ENCODE measurements around the gene PTGER4. TPM values are rescaled to one million over a fixed set of nuclear protein-coding genes. Genes with fewer than 3 reads are reported as not detected.

The PTGER4 gene
- total and polyA plus RNA-seq, 3 experiments from 2014 or later, result 49.5 to 84.1 (median 53.9) TPM

- H3K4me1 ChIP-seq (ENCODE audit: insufficient read depth, low read length), result peaks cover 64% of the 10 kb centered on the region
- CTCF ChIA-PET, result interaction anchor here (2.8 kb wide), 1 partner anchor 18 kb away, joined by 7 read pairs; no protein-coding TSS in a partner anchor
- Mint-ChIP-seq H3K27me3 (no peaks in the 10 kb centered on the region), H3K4me3 (no peak overlapping the region), H3K4me1 (peaks cover 46 to 77% (median 74%) of the 10 kb centered on the region in 3 donors), H3K27ac (peak overlapping the region in 6 of 8 donors; percentile 8 to 84 (median 34)), H3K9me3 (no peaks in the 10 kb centered on the region), H3K36me3 (no peaks in the 10 kb centered on the region)
- POLR2A ChIA-PET, result interaction anchor here (1.4 kb wide), 1 partner anchor 14 kb away, joined by 3 read pairs; no protein-coding TSS in a partner anchor
- no peak for DNase-seq
- H3K9me3 ChIP-seq (ENCODE audit: low read length), result no peaks in the 10 kb centered on the region
- no peak overlapping the region for H3K27ac ChIP-seq (ENCODE audit: low read depth, low read length)
- no peak overlapping the region for H3K4me3 ChIP-seq (ENCODE audit: low read length)
- no peaks in the 10 kb centered on the region for H3K36me3 ChIP-seq (ENCODE audit: insufficient read depth, low read length)
- no peaks in the 10 kb centered on the region for H3K27me3 ChIP-seq (ENCODE audit: insufficient read depth, low read length, poor library complexity, severe bottlenecking)
These were observed 7.3 kb upstream of the PTGER4 start for GRCh38 chr5:40672425-40672824.

- ChIA-PET POLR2A (no interaction called here), CTCF (interaction anchor here (1.2 to 3.9 kb wide), 2 partner anchors 22 to 69 kb away, joined by 3 to 14 read pairs; no protein-coding TSS in a partner anchor)
- H3K9me3 Mint-ChIP-seq, result peaks cover 0 to 2% (median 0%) of the 10 kb centered on the region in 5 donors
- H3K27me3 ChIP-seq (ENCODE audit: insufficient read depth, low read length, poor library complexity, severe bottlenecking), result no peaks in the 10 kb centered on the region
- H3K4me3 Mint-ChIP-seq, result no peak overlapping the region
- peaks cover 68% of the 10 kb centered on the region for H3K4me1 ChIP-seq (ENCODE audit: insufficient read depth, low read length)
- H3K4me3 ChIP-seq (ENCODE audit: low read length), result no peak overlapping the region
- H3K27ac Mint-ChIP-seq, result peak overlapping the region in 6 of 8 donors; percentile 21 to 83 (median 62)
- H3K36me3 ChIP-seq (ENCODE audit: insufficient read depth, low read length), result no peaks in the 10 kb centered on the region
- peaks cover 0 to 1% of the 10 kb centered on the region in 2 donors for H3K27me3 Mint-ChIP-seq
- peaks cover 0 to 4% (median 0%) of the 10 kb centered on the region in 3 donors for H3K36me3 Mint-ChIP-seq
- no peak overlapping the region for H3K27ac ChIP-seq (ENCODE audit: low read depth, low read length)
- H3K4me1 Mint-ChIP-seq, result peaks cover 54 to 83% (median 81%) of the 10 kb centered on the region in 3 donors
- no peaks in the 10 kb centered on the region for H3K9me3 ChIP-seq (ENCODE audit: low read length)
- no peak for DNase-seq
These were observed 5.0 kb upstream of the PTGER4 start for GRCh38 chr5:40674661-40675235.

- peaks cover 46 to 75% (median 73%) of the 10 kb centered on the region in 3 donors for H3K4me1 Mint-ChIP-seq
These were observed 4.2 kb upstream of the PTGER4 start for GRCh38 chr5:40675396-40676133.

GRCh38 chr5:40676613-40677343 is 2.9 kb upstream of the PTGER4 start:
- no peak for DNase-seq
- H3K36me3 ChIP-seq (ENCODE audit: insufficient read depth, low read length), result peaks cover 7% of the 10 kb centered on the region
- Mint-ChIP-seq H3K4me1 (peaks cover 45 to 70% (median 67%) of the 10 kb centered on the region in 3 donors), H3K27me3 (peaks cover 0 to 2% of the 10 kb centered on the region in 2 donors), H3K27ac (peak overlapping the region; percentile 69 to 95 (median 81)), H3K36me3 (peaks cover 2 to 23% (median 6%) of the 10 kb centered on the region in 3 donors), H3K4me3 (peak overlapping the region in 5 of 7 donors; percentile 7 to 68 (median 40)), H3K9me3 (peaks cover 0 to 2% (median 0%) of the 10 kb centered on the region in 5 donors)
- no peak overlapping the region for H3K4me3 ChIP-seq (ENCODE audit: low read length)
- POLR2A ChIA-PET, result no interaction called here
- no peak overlapping the region for H3K27ac ChIP-seq (ENCODE audit: low read depth, low read length)
- peaks cover 58% of the 10 kb centered on the region for H3K4me1 ChIP-seq (ENCODE audit: insufficient read depth, low read length)
- H3K9me3 ChIP-seq (ENCODE audit: low read length), result no peaks in the 10 kb centered on the region
- no peaks in the 10 kb centered on the region for H3K27me3 ChIP-seq (ENCODE audit: insufficient read depth, low read length, poor library complexity, severe bottlenecking)
- CTCF ChIA-PET, result interaction anchor here (0.9 to 3.9 kb wide), 4 partner anchors 9 to 267 kb away, joined by 3 to 14 read pairs (median 3); no protein-coding TSS in a partner anchor

More at GRCh38 chr5:40675396-40676133, 4.2 kb upstream of the PTGER4 start:
- DNase-seq, result peak in 2 of 5 donors; percentile 57 to 60
- Mint-ChIP-seq H3K27ac (peak overlapping the region; percentile 27 to 95 (median 79)), H3K9me3 (peaks cover 0 to 2% (median 0%) of the 10 kb centered on the region in 5 donors), H3K4me3 (peak overlapping the region; percentile 9 to 68 (median 43)), H3K36me3 (peaks cover 0 to 11% (median 0%) of the 10 kb centered on the region in 3 donors), H3K27me3 (peaks cover 0 to 1% of the 10 kb centered on the region in 2 donors)
- Histone ChIP-seq H3K9me3 (ENCODE audit: low read length) (no peaks in the 10 kb centered on the region), H3K4me1 (ENCODE audit: insufficient read depth, low read length) (peaks cover 59% of the 10 kb centered on the region), H3K27ac (ENCODE audit: low read depth, low read length) (no peak overlapping the region), H3K36me3 (ENCODE audit: insufficient read depth, low read length) (no peaks in the 10 kb centered on the region), H3K27me3 (ENCODE audit: insufficient read depth, low read length, poor library complexity, severe bottlenecking) (no peaks in the 10 kb centered on the region), H3K4me3 (ENCODE audit: low read length) (peak overlapping the region; percentile 13)
- POLR2A ChIA-PET, result interaction anchor here (0.6 kb wide), 1 partner anchor 265 kb away, joined by 4 read pairs; no protein-coding TSS in a partner anchor
- CTCF ChIA-PET, result interaction anchor here (1.2 to 3.9 kb wide), 3 partner anchors 22 to 70 kb away, joined by 3 to 14 read pairs (median 3); no protein-coding TSS in a partner anchor

- Histone ChIP-seq H3K36me3 (ENCODE audit: insufficient read depth, low read length) (peaks cover 7% of the 10 kb centered on the region), H3K9me3 (ENCODE audit: low read length) (no peaks in the 10 kb centered on the region), H3K27ac (ENCODE audit: low read depth, low read length) (no peak overlapping the region), H3K4me3 (ENCODE audit: low read length) (no peak overlapping the region), H3K27me3 (ENCODE audit: insufficient read depth, low read length, poor library complexity, severe bottlenecking) (no peaks in the 10 kb centered on the region), H3K4me1 (ENCODE audit: insufficient read depth, low read length) (peaks cover 58% of the 10 kb centered on the region)
- no peak for DNase-seq
- peak overlapping the region in 4 of 7 donors; percentile 5 to 68 (median 9) for H3K4me3 Mint-ChIP-seq
- peaks cover 0 to 3% of the 10 kb centered on the region in 2 donors for H3K27me3 Mint-ChIP-seq
- peak overlapping the region in 7 of 8 donors; percentile 13 to 95 (median 71) for H3K27ac Mint-ChIP-seq
- ChIA-PET CTCF (interaction anchor here (0.9 to 3.9 kb wide), 3 partner anchors 8 to 268 kb away, joined by 3 to 14 read pairs (median 3); no protein-coding TSS in a partner anchor), POLR2A (interaction anchor here (0.6 kb wide), 1 partner anchor 271 kb away, joined by 4 read pairs; no protein-coding TSS in a partner anchor)
- peaks cover 8 to 30% (median 11%) of the 10 kb centered on the region in 3 donors for H3K36me3 Mint-ChIP-seq
- peaks cover 45 to 67% (median 64%) of the 10 kb centered on the region in 3 donors for H3K4me1 Mint-ChIP-seq
- H3K9me3 Mint-ChIP-seq, result peaks cover 0 to 2% (median 0%) of the 10 kb centered on the region in 5 donors
These were observed 2.3 kb upstream of the PTGER4 start for GRCh38 chr5:40677456-40677855.

- CTCF ChIA-PET, result interaction anchor here (0.9 to 3.9 kb wide), 2 partner anchors 8 to 25 kb away, joined by 3 to 14 read pairs; no protein-coding TSS in a partner anchor
- Histone ChIP-seq H3K4me3 (ENCODE audit: low read length) (no peak overlapping the region), H3K4me1 (ENCODE audit: insufficient read depth, low read length) (peaks cover 58% of the 10 kb centered on the region), H3K27ac (ENCODE audit: low read depth, low read length) (no peak overlapping the region), H3K36me3 (ENCODE audit: insufficient read depth, low read length) (peaks cover 7% of the 10 kb centered on the region), H3K27me3 (ENCODE audit: insufficient read depth, low read length, poor library complexity, severe bottlenecking) (no peaks in the 10 kb centered on the region), H3K9me3 (ENCODE audit: low read length) (no peaks in the 10 kb centered on the region)
- Mint-ChIP-seq H3K36me3 (peaks cover 8 to 36% (median 11%) of the 10 kb centered on the region in 3 donors), H3K27ac (peak overlapping the region; percentile 5 to 98 (median 92)), H3K4me1 (peaks cover 45 to 64% (median 61%) of the 10 kb centered on the region in 3 donors), H3K9me3 (peaks cover 0 to 2% (median 0%) of the 10 kb centered on the region in 5 donors), H3K27me3 (peaks cover 0 to 3% of the 10 kb centered on the region in 2 donors), H3K4me3 (peak overlapping the region; percentile 6 to 100 (median 98))
- DNase-seq, result no peak
- POLR2A ChIA-PET, result interaction anchor here (0.6 kb wide), 1 partner anchor 271 kb away, joined by 4 read pairs; no protein-coding TSS in a partner anchor
These were observed 1.7 kb upstream of the PTGER4 start for GRCh38 chr5:40678026-40678425.

Measured in CD8-positive, alpha-beta memory T cell (primary cell).